ENCODE measurements around the gene C14orf180. TPM values are rescaled to one million over a fixed set of nuclear protein-coding genes. Genes with fewer than 3 reads are reported as not detected.

The C14orf180 gene
- total RNA-seq, 1 experiment from 2014 or later, result not detected

DNA sequence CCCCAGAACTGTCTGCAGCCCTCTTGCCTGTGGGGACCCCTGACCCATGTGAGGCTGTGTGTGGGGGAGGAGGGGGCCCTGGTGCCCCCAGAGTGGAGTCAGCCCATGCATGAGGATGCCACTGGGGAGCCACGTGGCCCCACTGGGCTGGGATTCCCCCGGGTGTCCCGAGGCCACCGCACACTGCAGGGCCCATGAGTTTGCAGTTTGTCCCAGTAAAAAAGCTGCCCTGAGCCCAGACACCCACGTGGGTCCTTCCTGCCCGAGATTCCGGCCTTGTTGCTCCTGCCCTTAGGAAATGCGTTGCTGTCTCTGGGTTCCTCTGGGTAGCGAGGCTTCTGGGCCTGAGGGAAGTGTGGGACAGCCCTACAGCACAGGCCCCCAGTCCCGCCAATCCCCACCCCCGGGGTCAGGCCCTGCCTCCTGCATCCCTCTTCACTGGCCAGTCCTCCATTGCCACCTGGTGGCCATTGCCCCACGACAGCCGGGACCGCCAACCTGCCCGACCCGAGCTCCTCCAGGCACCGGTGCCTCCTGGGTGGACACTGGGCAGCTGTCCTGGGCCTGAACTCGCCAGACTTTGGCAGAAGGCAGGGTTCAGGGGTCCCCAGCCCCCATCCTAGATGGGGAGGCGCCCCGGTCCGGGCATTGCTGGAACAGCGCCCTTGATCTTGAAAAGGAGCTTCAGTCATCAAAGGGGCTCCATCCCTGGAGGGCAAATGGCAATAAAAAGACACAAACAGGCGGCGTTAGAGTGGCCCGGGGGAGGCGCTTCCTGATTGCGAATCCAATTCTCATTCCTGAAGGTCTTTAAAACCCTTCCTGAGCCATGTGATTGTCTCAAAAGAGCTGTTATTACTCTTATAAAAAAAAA lies 15.6 kb upstream of the C14orf180 start:
- Histone ChIP-seq H4K20me1 (ENCODE audit: insufficient read depth) (no peaks in the 10 kb centered on the region), H3K9me2 (ENCODE audit: insufficient read depth) (no peaks in the 10 kb centered on the region), H3K79me2 (ENCODE audit: low read depth) (no peaks in the 10 kb centered on the region), H3K4me1 (replicated peaks; ENCODE audit: insufficient read depth) (no peaks in the 10 kb centered on the region), H3K9me3 (ENCODE audit: insufficient read depth, low read depth) (no peaks in the 10 kb centered on the region), H2AFZ (no peak overlapping the region), H3K27me3 (ENCODE audit: insufficient read depth, low read depth) (peaks cover 91% of the 10 kb centered on the region), H3F3A (ENCODE audit: insufficient read depth, low read depth) (no peaks in the 10 kb centered on the region), H3K4me2 (no peak overlapping the region), H3K36me3 (ENCODE audit: low read depth) (no peaks in the 10 kb centered on the region), H3K4me3 (no peak overlapping the region), H3K27ac (no peak overlapping the region)
- CTCF ChIA-PET, result interaction anchor here (0.6 to 1.0 kb wide), 3 partner anchors 260 to 767 kb away, joined by 3 to 6 read pairs (median 3); no protein-coding TSS in a partner anchor
- POLR2A ChIA-PET (ENCODE audit: unreplicated experiment), result no interaction called here
- intact Hi-C loops (cut with micrococcal nuclease; ENCODE audit: unreplicated experiment), result loop anchor here (2.0 to 5.0 kb wide), 2 partner anchors 427 to 487 kb away; no protein-coding TSS in a partner anchor
- TF ChIP-seq CTCF (conservative IDR thresholded peaks at IDR 0.05), result peak; percentile 80
- TF ChIP-seq EZH2 (IDR thresholded peaks at IDR 0.05; ENCODE audit: low read depth), result no peak
- DNase-seq, result peak in 1 of 2 experiments; percentile 62
- no TSS peak for BruUV-seq (replicated peaks)

GRCh38 chr14:104564744-104565679 lies 14.6 kb upstream of the C14orf180 start:
- intact Hi-C loops (cut with micrococcal nuclease; ENCODE audit: unreplicated experiment), result loop anchor here (2.0 to 5.0 kb wide), 2 partner anchors 428 to 488 kb away; no protein-coding TSS in a partner anchor
- Histone ChIP-seq H2AFZ (no peak overlapping the region), H4K20me1 (ENCODE audit: insufficient read depth) (no peaks in the 10 kb centered on the region), H3K4me2 (no peak overlapping the region), H3K4me1 (replicated peaks; ENCODE audit: insufficient read depth) (no peaks in the 10 kb centered on the region), H3K79me2 (ENCODE audit: low read depth) (no peaks in the 10 kb centered on the region), H3K9me2 (ENCODE audit: insufficient read depth) (no peaks in the 10 kb centered on the region), H3K27me3 (ENCODE audit: insufficient read depth, low read depth) (peaks cover 91% of the 10 kb centered on the region), H3K9me3 (ENCODE audit: insufficient read depth, low read depth) (no peaks in the 10 kb centered on the region), H3K27ac (no peak overlapping the region), H3K36me3 (ENCODE audit: low read depth) (no peaks in the 10 kb centered on the region), H3F3A (ENCODE audit: insufficient read depth, low read depth) (no peaks in the 10 kb centered on the region), H3K4me3 (no peak overlapping the region)
- TF ChIP-seq EZH2 (IDR thresholded peaks at IDR 0.05; ENCODE audit: low read depth), result no peak
- no peak for TF ChIP-seq CTCF (conservative IDR thresholded peaks at IDR 0.05)
- no peak for DNase-seq
- ChIA-PET CTCF (interaction anchor here (0.6 to 1.0 kb wide), 2 partner anchors 421 to 768 kb away, joined by 3 to 6 read pairs; no protein-coding TSS in a partner anchor), POLR2A (ENCODE audit: unreplicated experiment) (no interaction called here)
- BruUV-seq (replicated peaks), result no TSS peak
